GM12878 (cell line): Measurements from ENCODE around the gene PLK1. TPM values are rescaled to one million over a fixed set of nuclear protein-coding genes. Genes with fewer than 3 reads are reported as not detected.

Experiments used
- CEBPB ChIP-seq, 2 experiments: fragments of 150-350 bp in 1 of 2; IDR thresholded peaks; 2 replicates each; pipeline ENCODE4 v1.6.1; 2012 to 2014; ENCODE audit warnings: low read depth in 2 of 2, low read length in 2 of 2, borderline replicate concordance in 1 of 2, inconsistent platforms in 1 of 2
- CHD2 ChIP-seq: IDR thresholded peaks from 2 replicates; pipeline ENCODE4 v1.6.1; 2011; ENCODE audit warnings: low read depth, low read length, improper control_type of control experiment, borderline replicate concordance
- DPF2 ChIP-seq: fragments of 450-650 bp; IDR thresholded peaks from 2 replicates; pipeline ENCODE4 v1.6.1; 2017; ENCODE audit warnings: mild to moderate bottlenecking
- FOXK2 ChIP-seq: fragments of 450-650 bp; IDR thresholded peaks from 2 replicates; pipeline ENCODE4 v1.6.1; 2017; ENCODE audit warnings: mild to moderate bottlenecking, moderate library complexity
- IKZF1 ChIP-seq: fragments of 450-650 bp; conservative IDR thresholded peaks from 2 replicates; pipeline ENCODE4 v1.6.1; 2017; ENCODE audit warnings: antibody characterized with exemption, mild to moderate bottlenecking
- IKZF2 ChIP-seq, 2 experiments: fragments of 450-650 bp; IDR thresholded peaks; 2 replicates each; pipeline ENCODE4 v1.6.1; 2017; ENCODE audit warnings: mild to moderate bottlenecking in 2 of 2, moderate library complexity in 2 of 2
- KAT2A ChIP-seq: conservative IDR thresholded peaks from 2 replicates; pipeline ENCODE4 v1.6.1; 2011; ENCODE audit warnings: low read depth, low read length; ENCODE audit not compliant: control insufficient read depth
- MEF2B ChIP-seq: fragments of 450-650 bp; IDR thresholded peaks from 2 replicates; pipeline ENCODE4 v1.6.1; 2018; ENCODE audit warnings: mild to moderate bottlenecking, moderate library complexity; ENCODE audit not compliant: partially characterized antibody, poor library complexity, severe bottlenecking
- NFIC ChIP-seq: IDR thresholded peaks from 2 replicates; pipeline ENCODE4 v1.6.1; 2012; ENCODE audit warnings: low read depth, mild to moderate bottlenecking, inconsistent platforms, low read length, moderate library complexity
- POLR2AphosphoS5 ChIP-seq: IDR thresholded peaks from 2 replicates; pipeline ENCODE4 v1.6.1; 2011; ENCODE audit warnings: mild to moderate bottlenecking, low read length, inconsistent platforms
- RAD51 ChIP-seq: fragments of 450-650 bp; IDR thresholded peaks from 2 replicates; pipeline ENCODE4 v1.6.1; 2016; ENCODE audit warnings: moderate library complexity, mild to moderate bottlenecking, inconsistent platforms
- RB1 ChIP-seq: fragments of 450-650 bp; formaldehyde crosslinking; IDR thresholded peaks from 2 replicates; pipeline ENCODE4 v1.6.1; 2017; ENCODE audit warnings: mild to moderate bottlenecking, borderline replicate concordance
- SPI1 ChIP-seq: IDR thresholded peaks from 2 replicates; pipeline ENCODE4 v1.6.1; 2011; ENCODE audit warnings: low read depth, mild to moderate bottlenecking, low read length, moderate library complexity, borderline replicate concordance; ENCODE audit not compliant: insufficient read depth
- SRF ChIP-seq, 2 experiments: IDR thresholded peaks; 2 replicates each; pipeline ENCODE4 v1.6.1; 2011; ENCODE audit warnings: low read depth in 2 of 2, low read length in 2 of 2, mild to moderate bottlenecking in 1 of 2, moderate library complexity in 1 of 2
- STAT1 ChIP-seq: fragments of 450-650 bp; conservative IDR thresholded peaks from 2 replicates; pipeline ENCODE4 v1.6.1; 2014; ENCODE audit warnings: antibody characterized with exemption, mild to moderate bottlenecking
- YY1 ChIP-seq: IDR thresholded peaks from 2 replicates; pipeline ENCODE4 v1.6.1; 2011; ENCODE audit warnings: low read depth, mild to moderate bottlenecking, low read length
- polyA plus RNA-seq, 11 experiments: library from polyadenylated mRNA; depleted of rRNA in 4 of 11; unstranded in 6 of 11; stranded (reverse) in 5 of 11; fragments of >200 nt; fragmentation: Nextera tagmentation in 4 of 11; fragmentation: Illumina TruSeq in 1 of 11; extraction: Ambion mirVana in 4 of 11; extraction: Trizol in 1 of 11; gene quantifications; 1 replicate in 1 of 11; 2 replicates in 10 of 11; pipeline versions ENCODE4 v1.2.1 to v1.2.3, GENCODE V29; 2011 to 2016; ENCODE audit warnings: inconsistent platforms in 2 of 11, missing spikeins in 2 of 11, low read depth in 1 of 11
- total RNA-seq, 4 experiments: library from RNA; depleted of rRNA in 3 of 4; stranded (reverse); fragments of >200 nt in 3 of 4; fragmentation: Illumina TruSeq in 1 of 4; extraction: Trizol in 1 of 4; gene quantifications; 2 replicates each; pipeline versions ENCODE4 v1.2.1 to v1.2.3, GENCODE V29; 2013 to 2021
- TF ChIP-seq, protein P1 (sequence below): IDR thresholded peaks from 2 replicates; pipeline ENCODE4 v1.6.1; 2012; ENCODE audit warnings: low read depth, low read length, improper control_type of control experiment
- TF ChIP-seq, protein P2 (sequence below): fragments of 450-650 bp; IDR thresholded peaks from 2 replicates; pipeline ENCODE4 v1.6.1; 2017; ENCODE audit warnings: mild to moderate bottlenecking, moderate library complexity
- TF ChIP-seq, protein P3 (sequence below): fragments of 450-650 bp; IDR thresholded peaks from 2 replicates; pipeline ENCODE4 v1.6.1; 2017; ENCODE audit warnings: low read depth, mild to moderate bottlenecking, moderate library complexity
- TF ChIP-seq, protein P4 (sequence below), 3 experiments: IDR thresholded peaks in 2 of 3; conservative IDR thresholded peaks in 1 of 3; 2 replicates each; pipeline ENCODE4 v1.5.1; 2011; ENCODE audit warnings: low read depth in 3 of 3, low read length in 3 of 3, mild to moderate bottlenecking in 3 of 3, control low read depth in 2 of 3, moderate library complexity in 2 of 3, inconsistent platforms in 1 of 3, mixed read lengths in 1 of 3; ENCODE audit not compliant: control insufficient read depth in 2 of 3, insufficient read depth in 1 of 3; ENCODE audit errors: extremely low read depth in 1 of 3

PLK1 gene
- total and polyA plus RNA-seq, 10 of the 15 experiments (the other 5 are each of a cell fraction or from before 2014, with no cell fraction given): 11.3 to 191 (median 84.5) TPM

DNA sequence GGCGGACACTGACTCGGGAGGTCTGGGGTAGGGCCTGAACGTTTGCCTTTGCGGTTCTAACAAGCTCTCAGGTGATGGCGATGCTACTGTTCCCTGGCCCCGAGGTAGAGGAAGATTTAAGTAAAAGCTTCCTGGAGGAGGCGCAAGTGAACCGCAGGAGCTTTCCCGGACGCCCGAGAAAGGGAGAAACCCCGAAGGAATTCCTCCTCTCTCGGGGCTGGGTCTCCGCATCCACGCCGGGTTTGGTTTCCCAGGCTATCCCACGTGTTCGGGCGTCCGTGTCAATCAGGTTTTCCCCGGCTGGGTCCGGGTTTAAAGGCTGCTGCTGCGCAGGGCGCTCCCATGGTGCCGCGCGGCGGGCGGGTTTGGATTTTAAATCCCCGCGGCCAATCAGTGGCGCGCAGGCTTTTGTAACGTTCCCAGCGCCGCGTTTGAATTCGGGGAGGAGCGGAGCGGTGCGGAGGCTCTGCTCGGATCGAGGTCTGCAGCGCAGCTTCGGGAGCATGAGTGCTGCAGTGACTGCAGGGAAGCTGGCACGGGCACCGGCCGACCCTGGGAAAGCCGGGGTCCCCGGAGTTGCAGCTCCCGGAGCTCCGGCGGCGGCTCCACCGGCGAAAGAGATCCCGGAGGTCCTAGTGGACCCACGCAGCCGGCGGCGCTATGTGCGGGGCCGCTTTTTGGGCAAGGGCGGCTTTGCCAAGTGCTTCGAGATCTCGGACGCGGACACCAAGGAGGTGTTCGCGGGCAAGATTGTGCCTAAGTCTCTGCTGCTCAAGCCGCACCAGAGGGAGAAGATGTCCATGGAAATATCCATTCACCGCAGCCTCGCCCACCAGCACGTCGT lies at the start of gene PLK1 (continued):
- TF ChIP-seq, protein P1, sequence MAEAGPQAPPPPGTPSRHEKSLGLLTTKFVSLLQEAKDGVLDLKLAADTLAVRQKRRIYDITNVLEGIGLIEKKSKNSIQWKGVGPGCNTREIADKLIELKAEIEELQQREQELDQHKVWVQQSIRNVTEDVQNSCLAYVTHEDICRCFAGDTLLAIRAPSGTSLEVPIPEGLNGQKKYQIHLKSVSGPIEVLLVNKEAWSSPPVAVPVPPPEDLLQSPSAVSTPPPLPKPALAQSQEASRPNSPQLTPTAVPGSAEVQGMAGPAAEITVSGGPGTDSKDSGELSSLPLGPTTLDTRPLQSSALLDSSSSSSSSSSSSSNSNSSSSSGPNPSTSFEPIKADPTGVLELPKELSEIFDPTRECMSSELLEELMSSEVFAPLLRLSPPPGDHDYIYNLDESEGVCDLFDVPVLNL: peak; percentile 99
- TF ChIP-seq KAT2A (no peak), CHD2 (peak; percentile 64; the same call in 1 of the 2 replicates), IKZF1 (peak; percentile 82), SPI1 (no peak), STAT1 (no peak; the same call in 1 of the 2 replicates), YY1 (peak; percentile 27; the same call in 1 of the 2 replicates), RAD51 (no peak), CEBPB (IDR thresholded peaks at IDR 0.05; ENCODE audit: borderline replicate concordance in 1 of 2, low read depth in 2 of 2, low read length in 2 of 2) (no peak), IKZF2 (IDR thresholded peaks at IDR 0.05) (peak; percentile 37; a peak in 1 of 4 replicates), POLR2AphosphoS5 (peak; percentile 56; the same call in 1 of the 2 replicates), RB1 (0 out of 2 replicates have a peak, but pooled peaks have one; percentile 57), NFIC (0 out of 2 replicates have a peak, but pooled peaks have one; percentile 14), FOXK2 (peak; percentile 25; the same call in 1 of the 2 replicates), DPF2 (0 out of 2 replicates have a peak, but pooled peaks have one; percentile 35), SRF (IDR thresholded peaks at IDR 0.05; ENCODE audit: low read depth in 2 of 2, low read length in 2 of 2) (0 out of 4 replicates have a peak, but pooled peaks of 1 of the 2 experiments have one; percentile 2), MEF2B (peak; percentile 57)
- TF ChIP-seq, protein P2, sequence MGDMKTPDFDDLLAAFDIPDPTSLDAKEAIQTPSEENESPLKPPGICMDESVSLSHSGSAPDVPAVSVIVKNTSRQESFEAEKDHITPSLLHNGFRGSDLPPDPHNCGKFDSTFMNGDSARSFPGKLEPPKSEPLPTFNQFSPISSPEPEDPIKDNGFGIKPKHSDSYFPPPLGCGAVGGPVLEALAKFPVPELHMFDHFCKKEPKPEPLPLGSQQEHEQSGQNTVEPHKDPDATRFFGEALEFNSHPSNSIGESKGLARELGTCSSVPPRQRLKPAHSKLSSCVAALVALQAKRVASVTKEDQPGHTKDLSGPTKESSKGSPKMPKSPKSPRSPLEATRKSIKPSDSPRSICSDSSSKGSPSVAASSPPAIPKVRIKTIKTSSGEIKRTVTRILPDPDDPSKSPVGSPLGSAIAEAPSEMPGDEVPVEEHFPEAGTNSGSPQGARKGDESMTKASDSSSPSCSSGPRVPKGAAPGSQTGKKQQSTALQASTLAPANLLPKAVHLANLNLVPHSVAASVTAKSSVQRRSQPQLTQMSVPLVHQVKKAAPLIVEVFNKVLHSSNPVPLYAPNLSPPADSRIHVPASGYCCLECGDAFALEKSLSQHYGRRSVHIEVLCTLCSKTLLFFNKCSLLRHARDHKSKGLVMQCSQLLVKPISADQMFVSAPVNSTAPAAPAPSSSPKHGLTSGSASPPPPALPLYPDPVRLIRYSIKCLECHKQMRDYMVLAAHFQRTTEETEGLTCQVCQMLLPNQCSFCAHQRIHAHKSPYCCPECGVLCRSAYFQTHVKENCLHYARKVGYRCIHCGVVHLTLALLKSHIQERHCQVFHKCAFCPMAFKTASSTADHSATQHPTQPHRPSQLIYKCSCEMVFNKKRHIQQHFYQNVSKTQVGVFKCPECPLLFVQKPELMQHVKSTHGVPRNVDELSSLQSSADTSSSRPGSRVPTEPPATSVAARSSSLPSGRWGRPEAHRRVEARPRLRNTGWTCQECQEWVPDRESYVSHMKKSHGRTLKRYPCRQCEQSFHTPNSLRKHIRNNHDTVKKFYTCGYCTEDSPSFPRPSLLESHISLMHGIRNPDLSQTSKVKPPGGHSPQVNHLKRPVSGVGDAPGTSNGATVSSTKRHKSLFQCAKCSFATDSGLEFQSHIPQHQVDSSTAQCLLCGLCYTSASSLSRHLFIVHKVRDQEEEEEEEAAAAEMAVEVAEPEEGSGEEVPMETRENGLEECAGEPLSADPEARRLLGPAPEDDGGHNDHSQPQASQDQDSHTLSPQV: no peak
- TF ChIP-seq, protein P3, sequence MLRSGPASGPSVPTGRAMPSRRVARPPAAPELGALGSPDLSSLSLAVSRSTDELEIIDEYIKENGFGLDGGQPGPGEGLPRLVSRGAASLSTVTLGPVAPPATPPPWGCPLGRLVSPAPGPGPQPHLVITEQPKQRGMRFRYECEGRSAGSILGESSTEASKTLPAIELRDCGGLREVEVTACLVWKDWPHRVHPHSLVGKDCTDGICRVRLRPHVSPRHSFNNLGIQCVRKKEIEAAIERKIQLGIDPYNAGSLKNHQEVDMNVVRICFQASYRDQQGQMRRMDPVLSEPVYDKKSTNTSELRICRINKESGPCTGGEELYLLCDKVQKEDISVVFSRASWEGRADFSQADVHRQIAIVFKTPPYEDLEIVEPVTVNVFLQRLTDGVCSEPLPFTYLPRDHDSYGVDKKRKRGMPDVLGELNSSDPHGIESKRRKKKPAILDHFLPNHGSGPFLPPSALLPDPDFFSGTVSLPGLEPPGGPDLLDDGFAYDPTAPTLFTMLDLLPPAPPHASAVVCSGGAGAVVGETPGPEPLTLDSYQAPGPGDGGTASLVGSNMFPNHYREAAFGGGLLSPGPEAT: peak; percentile 73
- TF ChIP-seq, protein P4, sequence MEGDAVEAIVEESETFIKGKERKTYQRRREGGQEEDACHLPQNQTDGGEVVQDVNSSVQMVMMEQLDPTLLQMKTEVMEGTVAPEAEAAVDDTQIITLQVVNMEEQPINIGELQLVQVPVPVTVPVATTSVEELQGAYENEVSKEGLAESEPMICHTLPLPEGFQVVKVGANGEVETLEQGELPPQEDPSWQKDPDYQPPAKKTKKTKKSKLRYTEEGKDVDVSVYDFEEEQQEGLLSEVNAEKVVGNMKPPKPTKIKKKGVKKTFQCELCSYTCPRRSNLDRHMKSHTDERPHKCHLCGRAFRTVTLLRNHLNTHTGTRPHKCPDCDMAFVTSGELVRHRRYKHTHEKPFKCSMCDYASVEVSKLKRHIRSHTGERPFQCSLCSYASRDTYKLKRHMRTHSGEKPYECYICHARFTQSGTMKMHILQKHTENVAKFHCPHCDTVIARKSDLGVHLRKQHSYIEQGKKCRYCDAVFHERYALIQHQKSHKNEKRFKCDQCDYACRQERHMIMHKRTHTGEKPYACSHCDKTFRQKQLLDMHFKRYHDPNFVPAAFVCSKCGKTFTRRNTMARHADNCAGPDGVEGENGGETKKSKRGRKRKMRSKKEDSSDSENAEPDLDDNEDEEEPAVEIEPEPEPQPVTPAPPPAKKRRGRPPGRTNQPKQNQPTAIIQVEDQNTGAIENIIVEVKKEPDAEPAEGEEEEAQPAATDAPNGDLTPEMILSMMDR (IDR thresholded peaks at IDR 0.05 in 2 of 3, conservative IDR thresholded peaks at IDR 0.05 in 1 of 3; ENCODE audit: control insufficient read depth in 2 of 3, extremely low read depth in 1 of 3, insufficient read depth in 1 of 3, low read depth in 3 of 3, low read length in 3 of 3): peak; percentile 30 to 41 (median 33); a peak in 4 of 6 replicates
